ENCODE results near the gene REXO1. TPM values are rescaled to one million over a fixed set of nuclear protein-coding genes. Genes with fewer than 3 reads are reported as not detected.

The REXO1 gene
- polyA plus RNA-seq, 1 donor, result 29.0 TPM

GRCh38 chr19:1861599-1862031 is 13.3 kb upstream of the REXO1 start:
- no peak for DNase-seq

- no peak for DNase-seq
Observed at GRCh38 chr19:1860821-1861598, 12.7 kb upstream of the REXO1 start.

GRCh38 chr19:1860042-1860775 is 11.9 kb upstream of the REXO1 start:
- DNase-seq, result peak; percentile 83

GRCh38 chr19:1859331-1859781 is 11.1 kb upstream of the REXO1 start:
- no peak for DNase-seq

GRCh38 chr19:1858412-1859081 is 10.3 kb upstream of the REXO1 start:
- no peak for DNase-seq

GRCh38 chr19:1857648-1858326 is 9.5 kb upstream of the REXO1 start:
- DNase-seq, result no peak

- no peak for DNase-seq
Observed at GRCh38 chr19:1856698-1857603, 8.7 kb upstream of the REXO1 start.

- DNase-seq, result no peak
Observed at GRCh38 chr19:1856345-1856697, 8.0 kb upstream of the REXO1 start.

GRCh38 chr19:1855828-1856255 is 7.6 kb upstream of the REXO1 start:
- DNase-seq, result no peak

GRCh38 chr19:1855040-1855827 is 7.0 kb upstream of the REXO1 start:
- no peak for DNase-seq

GRCh38 chr19:1854542-1855039 is 6.3 kb upstream of the REXO1 start:
- no peak for DNase-seq

- DNase-seq, result no peak
Observed at GRCh38 chr19:1854039-1854541, 5.8 kb upstream of the REXO1 start.

GRCh38 chr19:1853295-1854038 is 5.2 kb upstream of the REXO1 start:
- DNase-seq, result no peak

GRCh38 chr19:1852581-1853128 is 4.4 kb upstream of the REXO1 start:
- DNase-seq, result no peak

- DNase-seq, result no peak
Observed at GRCh38 chr19:1851654-1852580, 3.6 kb upstream of the REXO1 start.

- no peak for DNase-seq
Observed at GRCh38 chr19:1850809-1851653, 2.7 kb upstream of the REXO1 start.

All from left kidney (tissue), 2 donors.